Myocyte (in vitro differentiated cells): ENCODE measurements around the gene CEP170B. TPM values are rescaled to one million over a fixed set of nuclear protein-coding genes. Genes with fewer than 3 reads are reported as not detected.
"Not testable (repeated sequence)": the region's sequence is repeated elsewhere in the genome, so short reads cannot be mapped to it uniquely, and the experiment has no call there.

Experiments
- DNase-seq: peaks from one replicate; pipeline ENCODE4 v3.0.0-alpha.2; 2012; ENCODE audit warnings: low read depth
- total RNA-seq: library from RNA; depleted of rRNA; stranded (reverse); fragments of >200 nt; gene quantifications from 2 replicates; pipeline ENCODE4 v1.2.3, GENCODE V29; 2014

Gene CEP170B
- total RNA-seq, 1 donor from 2014 or later, result 45.5 TPM

- DNase-seq, result peak; percentile 58
Measured at GRCh38 chr14:104843442-104844305, 21.4 kb upstream of the CEP170B start.

- no peak for DNase-seq
Measured at GRCh38 chr14:104844306-104845032, 20.6 kb upstream of the CEP170B start.

GRCh38 chr14:104845033-104845666 lies 19.9 kb upstream of the CEP170B start:
- no peak for DNase-seq

- DNase-seq, result peak; percentile 64
Measured at GRCh38 chr14:104845834-104846441, 19.1 kb upstream of the CEP170B start.

GRCh38 chr14:104852280-104852663 lies 12.8 kb upstream of the CEP170B start:
- no peak for DNase-seq

- DNase-seq, result no peak
Measured at GRCh38 chr14:104855532-104856090, 9.5 kb upstream of the CEP170B start.

GRCh38 chr14:104856157-104856868 lies 8.8 kb upstream of the CEP170B start:
- no peak for DNase-seq

GRCh38 chr14:104856869-104857860 lies 7.9 kb upstream of the CEP170B start:
- no peak for DNase-seq

GRCh38 chr14:104857931-104858330 lies 7.1 kb upstream of the CEP170B start:
- not testable (repeated sequence) for DNase-seq

GRCh38 chr14:104858811-104859426 lies 6.1 kb upstream of the CEP170B start:
- no peak for DNase-seq

- no peak for DNase-seq
Measured at GRCh38 chr14:104859900-104860299, 5.2 kb upstream of the CEP170B start.

GRCh38 chr14:104860414-104860813 lies 4.7 kb upstream of the CEP170B start:
- no peak for DNase-seq

GRCh38 chr14:104863131-104863862 lies 1.8 kb upstream of the CEP170B start:
- DNase-seq, result no peak

GRCh38 chr14:104863923-104864266 lies 1.2 kb upstream of the CEP170B start:
- DNase-seq, result no peak

GRCh38 chr14:104864267-104865080 lies 594 bp upstream of the CEP170B start:
- DNase-seq, result no peak

GRCh38 chr14:104865631-104866441 lies 768 bp downstream of the CEP170B start:
- peak; percentile 56 for DNase-seq
